HepG2 (cell line): ENCODE measurements around the gene INO80E. TPM values are rescaled to one million over a fixed set of nuclear protein-coding genes. Genes with fewer than 3 reads are reported as not detected.
A peak's percentile ranks its signal among the peaks of the same experiment; 100 is the strongest.

ENCODE experiments used
- ARNT2 ChIP-seq: sonication (generic); formaldehyde crosslinking; IDR thresholded peaks from 2 replicates; pipeline ENCODE4 v1.8.0; 2022; ENCODE audit warnings: mild to moderate bottlenecking, low read depth, missing genetic modification reagents, moderate library complexity
- ELF4 ChIP-seq: sonication (generic); formaldehyde crosslinking; IDR thresholded peaks from 2 replicates; pipeline ENCODE4 v1.5.0; 2020; ENCODE audit warnings: missing genetic modification reagents, mild to moderate bottlenecking, moderate library complexity, borderline replicate concordance
- MTERF4 ChIP-seq: sonication (generic); formaldehyde crosslinking; IDR thresholded peaks from 2 replicates; pipeline ENCODE4 v1.8.0; 2023; ENCODE audit warnings: mild to moderate bottlenecking, missing genetic modification reagents
- PAXIP1 ChIP-seq: sonication (generic); formaldehyde crosslinking; conservative IDR thresholded peaks from 2 replicates; pipeline ENCODE4 v1.4.0; 2020; ENCODE audit warnings: mild to moderate bottlenecking, missing genetic modification reagents, moderate library complexity
- SIX1 ChIP-seq: sonication (generic); formaldehyde crosslinking; IDR thresholded peaks from 2 replicates; pipeline ENCODE4 v1.4.0; 2020; ENCODE audit warnings: missing genetic modification reagents, borderline replicate concordance
- TARDBP ChIP-seq: sonication (generic); formaldehyde crosslinking; IDR thresholded peaks from 2 replicates; pipeline ENCODE4 v1.8.0; 2022; ENCODE audit warnings: mild to moderate bottlenecking, missing genetic modification reagents
- ZBTB40 ChIP-seq, 2 experiments: fragments of 450-650 bp in 1 of 2; sonication (generic) in 1 of 2; formaldehyde crosslinking in 1 of 2; IDR thresholded peaks; 2 replicates each; pipeline versions ENCODE4 v1.6.1 to v1.8.0; 2016 to 2022; ENCODE audit warnings: antibody characterized with exemption in 1 of 2, mild to moderate bottlenecking in 1 of 2, missing genetic modification reagents in 1 of 2
- ZNF232 ChIP-seq: sonication (generic); formaldehyde crosslinking; IDR thresholded peaks from 2 replicates; pipeline ENCODE4 v1.4.0; 2020; ENCODE audit warnings: missing genetic modification reagents, borderline replicate concordance
- ZNF382 ChIP-seq: sonication (generic); formaldehyde crosslinking; IDR thresholded peaks from 2 replicates; pipeline ENCODE4 v1.5.0; 2020; ENCODE audit warnings: missing genetic modification reagents, mild to moderate bottlenecking, borderline replicate concordance
- ZNF781 ChIP-seq: sonication (generic); formaldehyde crosslinking; IDR thresholded peaks from 2 replicates; pipeline ENCODE4 v1.5.1; 2020; ENCODE audit warnings: borderline replicate concordance, mild to moderate bottlenecking, missing genetic modification reagents; ENCODE audit errors: not compliant biosample characterization
- polyA plus RNA-seq, 8 experiments: library from polyadenylated mRNA; depleted of rRNA in 3 of 8; stranded (reverse) in 7 of 8; unstranded in 1 of 8; fragments of >200 nt; fragmentation: Illumina TruSeq in 4 of 8; extraction: Trizol in 4 of 8; gene quantifications; 2 replicates each; pipeline versions ENCODE4 v1.2.1 to v1.2.3, GENCODE V29; 2011 to 2016; ENCODE audit warnings: low read depth in 4 of 8, missing spikeins in 1 of 8, mixed read lengths in 1 of 8; ENCODE audit not compliant: insufficient read depth in 1 of 8
- total RNA-seq, 5 experiments: library from RNA; depleted of rRNA; stranded (reverse); fragments of >200 nt; fragmentation: Illumina TruSeq; extraction: Trizol; gene quantifications; 2 replicates each; pipeline ENCODE4 v1.2.3, GENCODE V29; 2016; ENCODE audit warnings: low read depth in 1 of 5
- TF ChIP-seq, protein P1 (sequence below): sonication (generic); formaldehyde crosslinking; IDR thresholded peaks from 2 replicates; pipeline ENCODE4 v1.5.0; 2020; ENCODE audit warnings: missing genetic modification reagents, mild to moderate bottlenecking, borderline replicate concordance

Gene INO80E
- total and polyA plus RNA-seq, 2 of the 13 experiments (the other 11 are each of a cell fraction or from before 2014, with no cell fraction given): 25.8 to 45.6 TPM

DNA sequence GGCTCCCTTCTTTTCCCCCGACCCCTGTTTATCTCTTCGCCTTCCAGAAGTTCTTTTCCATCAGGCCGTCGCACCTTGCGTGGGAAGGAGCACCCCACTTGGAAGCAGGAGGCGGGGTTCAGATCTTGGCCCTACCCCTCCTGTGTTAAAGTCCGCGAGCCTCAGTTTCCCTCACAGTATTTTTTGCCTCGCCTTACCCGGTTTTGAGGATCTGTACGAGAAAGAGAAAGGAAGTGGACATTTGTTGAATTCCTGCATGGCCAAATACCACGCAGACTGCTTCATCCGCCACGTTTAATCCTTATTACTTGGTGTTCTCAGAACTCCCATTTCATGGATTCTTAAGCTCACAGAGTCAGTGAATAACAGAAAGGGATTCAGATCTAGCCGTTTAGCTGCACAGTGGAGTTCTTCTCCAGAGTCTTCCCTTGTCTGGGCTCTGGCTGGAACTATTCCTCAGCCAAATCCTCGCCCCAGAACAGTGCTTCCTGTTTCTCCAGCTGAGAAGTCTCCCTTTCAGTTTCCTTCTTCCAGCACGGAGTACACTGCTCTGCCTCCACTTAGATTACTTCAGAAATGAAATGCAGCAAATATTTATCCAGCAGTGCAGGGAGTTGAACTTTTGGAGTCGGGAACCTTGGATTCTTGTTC lies 33.6 kb upstream of the INO80E start (continued):
- TF ChIP-seq ZBTB40 (IDR thresholded peaks at IDR 0.05): no peak
- peak; percentile 6; the same call in 1 of the 2 replicates for TF ChIP-seq ZBTB40 (CRISPR knock-in tag; IDR thresholded peaks at IDR 0.05)
- no peak for TF ChIP-seq ZNF382 (CRISPR knock-in tag)
- 0 out of 2 replicates have a peak, but pooled peaks have one; percentile 35 for TF ChIP-seq ZNF232 (CRISPR knock-in tag)
- no peak for TF ChIP-seq SIX1 (CRISPR knock-in tag)
- TF ChIP-seq ARNT2 (CRISPR knock-in tag): 0 out of 2 replicates have a peak, but pooled peaks have one; percentile 1
- TF ChIP-seq, protein P1, sequence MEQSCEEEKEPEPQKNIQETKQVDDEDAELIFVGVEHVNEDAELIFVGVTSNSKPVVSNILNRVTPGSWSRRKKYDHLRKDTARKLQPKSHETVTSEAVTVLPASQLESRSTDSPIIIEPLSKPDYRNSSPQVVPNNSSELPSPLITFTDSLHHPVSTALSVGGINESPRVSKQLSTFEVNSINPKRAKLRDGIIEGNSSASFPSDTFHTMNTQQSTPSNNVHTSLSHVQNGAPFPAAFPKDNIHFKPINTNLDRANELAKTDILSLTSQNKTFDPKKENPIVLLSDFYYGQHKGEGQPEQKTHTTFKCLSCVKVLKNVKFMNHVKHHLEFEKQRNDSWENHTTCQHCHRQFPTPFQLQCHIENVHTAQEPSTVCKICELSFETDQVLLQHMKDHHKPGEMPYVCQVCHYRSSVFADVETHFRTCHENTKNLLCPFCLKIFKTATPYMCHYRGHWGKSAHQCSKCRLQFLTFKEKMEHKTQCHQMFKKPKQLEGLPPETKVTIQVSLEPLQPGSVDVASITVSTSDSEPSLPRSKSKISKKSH (CRISPR knock-in tag): 0 out of 2 replicates have a peak, but pooled peaks have one; percentile 24
- no peak for TF ChIP-seq TARDBP (CRISPR knock-in tag)
- 0 out of 2 replicates have a peak, but pooled peaks have one; percentile 16 for TF ChIP-seq MTERF4
- 0 out of 2 replicates have a peak, but pooled peaks have one; percentile 0 for TF ChIP-seq ELF4
- TF ChIP-seq PAXIP1 (CRISPR knock-in tag): peak; percentile 12; the same call in 1 of the 2 replicates
- peak; percentile 35 for TF ChIP-seq ZNF781 (CRISPR knock-in tag)
